GM21423 (cell line): ENCODE data around the gene DHCR24.

Experiments
- ATAC-seq: cut with Tn5 transposase; IDR thresholded peaks from one replicate; pipeline ENCODE4 v1.9.1; 2021; ENCODE audit warnings: mild to moderate bottlenecking, moderate library complexity; ENCODE audit not compliant: unreplicated experiment

DHCR24 gene

GRCh38 chr1:54818461-54819194 is 68.4 kb downstream of the DHCR24 start:
- ATAC-seq = no peak

DNA sequence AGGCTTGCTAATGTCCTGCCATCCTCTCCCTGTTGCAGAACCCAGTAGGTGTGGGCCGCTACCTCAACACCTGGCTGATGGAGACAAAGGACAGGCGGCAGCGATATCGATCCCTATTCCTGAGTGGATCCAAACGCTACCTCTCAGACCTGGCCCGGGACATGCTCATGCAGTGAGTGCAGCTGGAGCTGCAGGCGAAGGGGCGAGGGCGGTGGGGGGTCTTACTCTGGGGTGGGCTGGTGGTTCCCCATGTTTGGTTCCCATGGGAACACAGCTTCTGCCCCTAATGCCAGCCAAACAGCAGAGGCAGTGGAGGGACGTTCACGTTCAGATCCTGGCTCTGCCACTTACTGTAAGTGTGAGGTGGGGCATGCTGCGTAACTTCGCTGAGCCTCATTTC is 70.0 kb downstream of the DHCR24 start:
- ATAC-seq = no peak

- ATAC-seq = no peak
Measured at GRCh38 chr1:54816130-54816529, 70.9 kb downstream of the DHCR24 start.

- no peak for ATAC-seq
Measured at GRCh38 chr1:54815086-54815876, 71.7 kb downstream of the DHCR24 start.

GRCh38 chr1:54814571-54814970 is 72.4 kb downstream of the DHCR24 start:
- no peak for ATAC-seq

DNA sequence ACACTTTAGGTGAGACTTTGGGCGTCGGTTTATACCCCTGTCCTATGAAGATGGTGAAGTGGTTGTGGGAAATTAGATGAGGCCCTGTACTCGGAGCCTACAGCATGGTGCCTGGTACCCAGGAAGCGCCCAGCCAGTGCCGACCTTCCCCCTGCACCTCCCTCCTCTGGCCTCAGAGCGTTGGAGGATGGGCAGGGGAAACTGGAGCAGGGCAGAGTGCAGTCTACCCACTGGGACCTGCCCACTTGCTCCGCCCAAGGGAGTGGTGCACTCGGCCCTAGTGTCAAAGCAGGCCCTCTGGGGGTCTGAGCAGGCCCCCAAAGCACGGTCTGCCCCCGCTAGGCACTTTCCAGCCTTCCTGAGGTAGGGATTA is 72.9 kb downstream of the DHCR24 start:
- no peak for ATAC-seq

GRCh38 chr1:54813485-54814125 is 73.4 kb downstream of the DHCR24 start:
- no peak for ATAC-seq

DNA sequence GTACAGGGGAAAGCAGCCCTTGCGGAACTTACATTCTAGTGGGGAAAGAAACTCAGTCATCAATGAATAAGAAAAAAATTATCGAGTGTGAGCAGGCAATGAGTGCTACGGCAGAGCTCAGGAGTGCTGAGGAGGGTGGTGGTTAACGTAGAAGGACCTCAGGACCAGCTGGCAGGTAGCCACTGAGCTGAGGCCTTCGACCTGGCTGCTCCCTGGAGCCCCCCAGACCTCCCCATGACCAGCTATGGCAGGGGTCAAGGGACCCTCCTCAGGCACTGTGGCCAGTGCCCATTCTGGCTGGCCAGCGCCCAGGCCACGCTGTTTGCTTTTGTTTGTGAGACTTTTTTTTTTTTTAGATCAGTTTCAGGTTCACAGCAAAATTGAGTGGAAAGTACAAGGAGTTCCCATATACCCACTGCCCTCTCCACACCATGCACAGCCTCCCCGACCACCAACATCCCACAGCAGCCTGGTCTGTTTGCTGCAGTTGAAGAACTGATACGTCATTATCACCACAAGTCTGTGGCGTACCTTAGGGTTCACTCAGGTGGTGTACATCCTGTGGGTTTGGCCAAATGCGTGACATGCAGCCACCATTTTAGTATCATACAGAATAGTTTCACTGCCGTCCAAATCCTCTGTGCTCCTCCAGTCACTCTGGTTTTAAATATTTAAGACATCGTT is 74.1 kb downstream of the DHCR24 start:
- no peak for ATAC-seq

DNA sequence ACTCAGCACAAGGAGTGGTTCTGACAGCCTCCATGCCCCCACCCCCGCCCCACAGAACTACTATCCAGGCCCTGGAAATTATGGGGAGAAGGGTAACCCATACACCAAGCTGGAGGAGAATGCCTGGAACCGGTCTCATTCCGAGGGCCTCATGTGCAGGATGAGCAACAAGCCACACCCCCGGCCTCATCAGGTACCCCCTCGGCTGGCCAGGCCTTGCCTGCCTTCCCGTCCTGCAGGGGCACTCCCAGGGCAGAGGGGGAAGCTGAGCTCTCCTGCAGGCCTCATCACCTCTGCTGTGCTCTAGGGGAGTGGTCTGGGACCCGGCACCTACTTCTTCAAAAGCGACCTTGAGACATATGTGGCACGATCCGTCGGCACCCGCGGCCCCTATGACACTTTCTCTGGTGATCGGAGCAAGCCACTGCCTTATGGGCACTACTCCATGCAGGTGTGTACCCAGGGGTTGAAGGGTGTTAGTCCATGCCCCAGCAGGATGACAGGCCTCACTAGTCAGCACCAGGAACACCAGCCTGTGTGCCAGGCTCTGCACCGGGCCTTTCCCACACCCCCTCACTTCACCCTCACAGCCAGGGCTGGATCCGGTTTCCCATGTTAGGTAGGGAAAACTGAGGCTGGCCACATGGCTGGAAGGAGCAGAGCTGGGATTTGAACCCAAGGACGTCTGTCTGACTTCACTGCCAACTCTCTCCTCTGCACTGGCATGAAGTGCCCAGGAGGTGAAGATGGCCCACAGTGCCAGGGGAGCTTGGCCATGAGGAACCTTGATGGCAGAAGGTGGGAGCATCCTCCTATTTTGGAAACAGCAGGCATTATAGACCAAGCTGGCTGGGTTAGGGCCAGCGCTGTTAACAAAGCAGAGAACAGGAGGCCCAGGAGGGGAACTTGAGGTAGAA is 75.0 kb downstream of the DHCR24 start:
- ATAC-seq = no peak

DNA sequence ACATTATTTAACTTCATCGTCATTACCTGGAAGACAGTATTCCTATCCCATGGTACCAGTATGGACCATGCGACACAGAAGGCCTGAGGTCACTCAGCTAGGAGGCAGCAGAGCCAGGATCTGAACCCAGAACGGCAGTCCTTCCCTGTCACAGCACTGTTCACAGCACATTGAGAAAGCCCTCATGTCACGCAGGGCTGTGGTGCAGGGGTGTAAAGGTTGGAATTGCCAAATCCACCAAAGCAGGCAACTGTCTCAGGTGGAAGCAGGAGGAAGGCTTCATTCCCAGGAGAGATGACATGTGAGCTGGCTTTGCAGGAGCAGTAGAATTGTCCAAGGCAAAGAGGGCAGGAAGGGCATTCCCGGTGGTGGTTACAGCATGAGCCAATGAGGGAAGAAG is 75.9 kb downstream of the DHCR24 start:
- ATAC-seq = no peak

GRCh38 chr1:54810153-54810942 is 76.6 kb downstream of the DHCR24 start:
- ATAC-seq = peak; percentile 66

- ATAC-seq = no peak
Measured at GRCh38 chr1:54809496-54810074, 77.4 kb downstream of the DHCR24 start.

- no peak for ATAC-seq
Measured at GRCh38 chr1:54808443-54809207, 78.4 kb downstream of the DHCR24 start.

GRCh38 chr1:54807756-54808155 is 79.2 kb downstream of the DHCR24 start:
- no peak for ATAC-seq

- ATAC-seq = no peak
Measured at GRCh38 chr1:54806931-54807611, 79.9 kb downstream of the DHCR24 start.

DNA sequence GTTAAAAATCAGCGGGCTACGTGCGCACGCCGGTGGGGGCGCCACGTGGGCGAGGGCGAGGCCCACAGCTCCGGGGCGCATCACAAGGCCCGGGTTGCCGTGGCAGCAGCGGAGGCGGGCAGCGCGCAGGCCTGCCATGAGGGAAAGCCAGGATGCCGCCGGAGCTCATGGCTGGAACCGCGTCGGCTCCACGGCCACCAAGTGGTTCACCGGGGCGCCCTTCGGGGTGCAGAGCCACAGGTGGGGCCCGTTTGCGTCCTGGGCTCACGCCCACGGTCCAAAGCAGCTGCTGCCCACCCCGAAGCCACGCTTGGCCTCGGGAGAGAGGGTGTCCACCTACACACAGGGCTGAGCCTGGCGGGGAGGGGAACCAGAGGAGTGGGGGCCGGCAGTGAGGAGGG is 81.0 kb downstream of the DHCR24 start:
- no peak for ATAC-seq

DNA sequence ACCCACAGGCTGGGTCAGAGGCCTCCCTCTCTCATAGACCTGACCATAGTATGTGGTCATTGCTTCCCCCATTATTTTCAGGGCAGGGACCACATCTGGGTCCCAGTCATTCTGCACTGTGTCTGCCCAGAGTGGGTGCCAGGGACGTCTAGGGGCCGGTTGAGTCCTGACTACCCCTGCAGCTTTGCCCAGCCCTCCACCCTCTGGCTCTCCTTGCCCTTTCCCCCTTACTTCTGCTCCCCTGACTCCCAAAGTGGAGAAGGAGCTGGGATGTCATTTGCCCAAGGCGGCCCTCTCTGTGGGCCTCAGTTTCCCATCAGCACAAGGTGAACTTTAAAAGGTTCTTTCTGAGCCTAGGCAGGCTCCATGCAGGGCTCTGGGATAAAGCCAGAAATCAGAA is 81.5 kb downstream of the DHCR24 start:
- ATAC-seq = no peak
